NCI-H146 treated with DMSO at 0.1 percent for 48 hours (cell line): ENCODE data around the gene NR1I3.
A peak's percentile ranks its signal among the peaks of the same experiment; 100 is the strongest.
"Not testable (repeated sequence)": the region's sequence is repeated elsewhere in the genome, so short reads cannot be mapped to it uniquely, and the experiment has no call there.

Experiments used
- DNase-seq: peaks from one replicate; lab custom pipeline; 2025; ENCODE audit not compliant: unreplicated experiment; lab: John Stamatoyannopoulos, UW

NR1I3 gene

GRCh38 chr1:161238039-161238473, at the start of gene NR1I3:
TSS of gene NR1I3 (minus strand) at chr1:161238203. CDS start at chr1:161236565, 1,638 bp downstream.
- DNase-seq, result no peak

GRCh38 chr1:161287482-161288054, 49.6 kb upstream of the NR1I3 start:
- DNase-seq, result no peak

GRCh38 chr1:161285521-161285920, 47.5 kb upstream of the NR1I3 start:
- no peak for DNase-seq

- no peak for DNase-seq
Measured at GRCh38 chr1:161285113-161285512, 47.1 kb upstream of the NR1I3 start.

GRCh38 chr1:161282991-161283390, 45.0 kb upstream of the NR1I3 start:
- no peak for DNase-seq

- no peak for DNase-seq
Measured at GRCh38 chr1:161274874-161275273, 36.9 kb upstream of the NR1I3 start.

GRCh38 chr1:161273402-161273801, 35.4 kb upstream of the NR1I3 start:
- no peak for DNase-seq

GRCh38 chr1:161267321-161267720, 29.3 kb upstream of the NR1I3 start:
- DNase-seq, result no peak

GRCh38 chr1:161266836-161267235, 28.8 kb upstream of the NR1I3 start:
- no peak for DNase-seq

- DNase-seq, result peak; percentile 61
Measured at GRCh38 chr1:161266202-161266601, 28.2 kb upstream of the NR1I3 start.

- no peak for DNase-seq
Measured at GRCh38 chr1:161265305-161265704, 27.3 kb upstream of the NR1I3 start.

GRCh38 chr1:161261261-161262235, 23.5 kb upstream of the NR1I3 start:
- no peak for DNase-seq

- DNase-seq, result no peak
Measured at GRCh38 chr1:161260376-161261260, 22.6 kb upstream of the NR1I3 start.

- no peak for DNase-seq
Measured at GRCh38 chr1:161259765-161260164, 21.8 kb upstream of the NR1I3 start.

- no peak for DNase-seq
Measured at GRCh38 chr1:161259345-161259702, 21.3 kb upstream of the NR1I3 start.

- DNase-seq, result peak; percentile 70
Measured at GRCh38 chr1:161258439-161259344, 20.7 kb upstream of the NR1I3 start, which contains the start of gene PCP4L1. TSS of gene PCP4L1 (plus strand) at chr1:161258745. CDS start at chr1:161258975, 230 bp downstream.

GRCh38 chr1:161257109-161257508, 19.1 kb upstream of the NR1I3 start:
- DNase-seq, result not testable (repeated sequence)

GRCh38 chr1:161255955-161256520, 18.0 kb upstream of the NR1I3 start:
- DNase-seq, result not testable (repeated sequence)

GRCh38 chr1:161255302-161255701, 17.3 kb upstream of the NR1I3 start:
- not testable (repeated sequence) for DNase-seq

- no peak for DNase-seq
Measured at GRCh38 chr1:161251579-161251978, 13.6 kb upstream of the NR1I3 start.
